ENCODE data around the gene GTF3C5.

The GTF3C5 gene

GRCh38 chr9:133041958-133042357, 11.2 kb downstream of the GTF3C5 start:
- TF ChIP-seq MAX (IDR thresholded peaks at IDR 0.05; ENCODE audit: low read depth, low read length), result no peak
- no peak for TF ChIP-seq POLR2A (IDR thresholded peaks at IDR 0.05; ENCODE audit: extremely low read depth, insufficient read length)
- no peak for TF ChIP-seq CTCF (IDR thresholded peaks at IDR 0.05; ENCODE audit: low read depth, low read length)
- no peak for TF ChIP-seq MYC (IDR thresholded peaks at IDR 0.05; ENCODE audit: low read depth, low read length)
- H3K4me3 ChIP-seq (ENCODE audit: low read depth, low read length), result no peak overlapping the region
- DNase-seq (ENCODE audit: low read depth), result no peak

GRCh38 chr9:133042676-133043075, 11.9 kb downstream of the GTF3C5 start:
- no peak for DNase-seq (ENCODE audit: low read depth)
- no peak overlapping the region for H3K4me3 ChIP-seq (ENCODE audit: low read depth, low read length)
- no peak for TF ChIP-seq MYC (IDR thresholded peaks at IDR 0.05; ENCODE audit: low read depth, low read length)
- TF ChIP-seq MAX (IDR thresholded peaks at IDR 0.05; ENCODE audit: low read depth, low read length), result no peak
- TF ChIP-seq POLR2A (IDR thresholded peaks at IDR 0.05; ENCODE audit: extremely low read depth, insufficient read length), result no peak
- TF ChIP-seq CTCF (IDR thresholded peaks at IDR 0.05; ENCODE audit: low read depth, low read length), result no peak

GRCh38 chr9:133043449-133044035, 12.7 kb downstream of the GTF3C5 start:
- no peak for TF ChIP-seq POLR2A (IDR thresholded peaks at IDR 0.05; ENCODE audit: extremely low read depth, insufficient read length)
- no peak for TF ChIP-seq CTCF (IDR thresholded peaks at IDR 0.05; ENCODE audit: low read depth, low read length)
- no peak for TF ChIP-seq MYC (IDR thresholded peaks at IDR 0.05; ENCODE audit: low read depth, low read length)
- no peak for TF ChIP-seq MAX (IDR thresholded peaks at IDR 0.05; ENCODE audit: low read depth, low read length)
- H3K4me3 ChIP-seq (ENCODE audit: low read depth, low read length), result no peak overlapping the region
- DNase-seq (ENCODE audit: low read depth), result no peak

- no peak for TF ChIP-seq MYC (IDR thresholded peaks at IDR 0.05; ENCODE audit: low read depth, low read length)
- no peak overlapping the region for H3K4me3 ChIP-seq (ENCODE audit: low read depth, low read length)
- DNase-seq (ENCODE audit: low read depth), result no peak
These were observed 13.3 kb downstream of the GTF3C5 start for GRCh38 chr9:133044125-133044524.

GRCh38 chr9:133044661-133045060, 13.9 kb downstream of the GTF3C5 start:
- H3K4me3 ChIP-seq (ENCODE audit: low read depth, low read length), result no peak overlapping the region
- no peak for DNase-seq (ENCODE audit: low read depth)
- TF ChIP-seq MAX (IDR thresholded peaks at IDR 0.05; ENCODE audit: low read depth, low read length) (no peak), POLR2A (IDR thresholded peaks at IDR 0.05; ENCODE audit: extremely low read depth, insufficient read length) (no peak), MYC (IDR thresholded peaks at IDR 0.05; ENCODE audit: low read depth, low read length) (no peak), CTCF (IDR thresholded peaks at IDR 0.05; ENCODE audit: low read depth, low read length) (no peak)

GRCh38 chr9:133045132-133045531, 14.3 kb downstream of the GTF3C5 start:
- TF ChIP-seq POLR2A (IDR thresholded peaks at IDR 0.05; ENCODE audit: extremely low read depth, insufficient read length) (no peak), CTCF (IDR thresholded peaks at IDR 0.05; ENCODE audit: low read depth, low read length) (no peak), MAX (IDR thresholded peaks at IDR 0.05; ENCODE audit: low read depth, low read length) (no peak), MYC (IDR thresholded peaks at IDR 0.05; ENCODE audit: low read depth, low read length) (no peak)
- no peak for DNase-seq (ENCODE audit: low read depth)

More at GRCh38 chr9:133045132-133045531, 14.3 kb downstream of the GTF3C5 start:
- H3K4me3 ChIP-seq (ENCODE audit: low read depth, low read length), result no peak overlapping the region
